Activated CD4-positive, alpha-beta memory T cell treated with anti-CD3 and anti-CD28 coated beads, Interleukin-2, amount 10 ng/mL, durations not matched to agents 7 days and 5 days (primary cell): ENCODE results near the gene ADPRH. TPM values are rescaled to one million over a fixed set of nuclear protein-coding genes. Genes with fewer than 3 reads are reported as not detected.
"Not testable (repeated sequence)": the region's sequence is repeated elsewhere in the genome, so short reads cannot be mapped to it uniquely, and the experiment has no call there.

Experiments
- CTCF ChIA-PET: fragments of 350-600 bp; sonication (Branson Sonifier 250); formaldehyde crosslinking; loops from one replicate; lab custom pipeline; 2021; ENCODE audit warnings: antibody characterized with exemption, inconsistent platforms; lab: Charles Lee
- POLR2A ChIA-PET: fragments of 350-600 bp; sonication (Branson Sonifier 250); formaldehyde crosslinking; loops from one replicate; lab custom pipeline; 2021; ENCODE audit warnings: antibody characterized with exemption; lab: Charles Lee
- DNase-seq: peaks from one replicate; pipeline ENCODE4 v3.0.0-alpha.2; 2020
- H3K27ac Mint-ChIP-seq: one replicate; pipeline ENCODE4 v1.8.0; 2021; ENCODE audit warnings: mild to moderate bottlenecking, mixed read lengths
- H3K27me3 Mint-ChIP-seq: one replicate; pipeline ENCODE4 v1.8.0; 2021; ENCODE audit warnings: mixed read lengths
- H3K36me3 Mint-ChIP-seq: one replicate; pipeline ENCODE4 v1.8.0; 2021; ENCODE audit warnings: low read depth, mixed read lengths
- H3K4me1 Mint-ChIP-seq: one replicate; pipeline ENCODE4 v1.8.0; 2021; ENCODE audit warnings: mixed read lengths
- H3K4me3 Mint-ChIP-seq: one replicate; pipeline ENCODE4 v1.8.0; 2021; ENCODE audit warnings: mild to moderate bottlenecking, mixed read lengths
- H3K9me3 Mint-ChIP-seq: one replicate; pipeline ENCODE4 v1.8.0; 2021; ENCODE audit warnings: mixed read lengths
- total RNA-seq, 2 experiments: library from RNA; stranded (reverse); gene quantifications; one replicate each; pipeline ENCODE4 v1.2.3, GENCODE V29; 2021

ADPRH gene
- total RNA-seq, 2 experiments from 2014 or later, result 8.6 to 8.8 TPM

- POLR2A ChIA-PET, result interaction anchor here (0.8 to 2.0 kb wide), 4 partner anchors 64 to 268 kb away, joined by 3 to 8 read pairs (median 5); partner anchors contain the start of genes ARHGAP31, TIMMDC1 and TMEM39A
- DNase-seq, result peak; percentile 56
- Mint-ChIP-seq H3K4me1 (peaks cover 49% of the 10 kb centered on the region), H3K36me3 (peaks cover 19% of the 10 kb centered on the region), H3K27ac (peak overlapping the region; percentile 87), H3K4me3 (peak overlapping the region; percentile 43), H3K9me3 (no peaks in the 10 kb centered on the region), H3K27me3 (peaks cover 6% of the 10 kb centered on the region)
- CTCF ChIA-PET, result interaction anchor here (1.2 to 1.5 kb wide), 2 partner anchors 15 to 118 kb away, joined by 4 to 5 read pairs; no protein-coding TSS in a partner anchor
Measured at GRCh38 chr3:119562307-119562961, 16.9 kb upstream of the ADPRH start.

- H3K4me1 Mint-ChIP-seq, result peaks cover 40% of the 10 kb centered on the region
- not testable (repeated sequence) for H3K27ac Mint-ChIP-seq, H3K4me3 Mint-ChIP-seq, H3K9me3 Mint-ChIP-seq, H3K27me3 Mint-ChIP-seq, DNase-seq
- CTCF ChIA-PET, result interaction anchor here (1.2 to 1.5 kb wide), 2 partner anchors 14 to 118 kb away, joined by 4 to 5 read pairs; no protein-coding TSS in a partner anchor
- POLR2A ChIA-PET, result interaction anchor here (0.8 to 2.0 kb wide), 4 partner anchors 65 to 269 kb away, joined by 3 to 8 read pairs (median 5); partner anchors contain the start of genes ARHGAP31, TIMMDC1 and TMEM39A
- H3K36me3 Mint-ChIP-seq, result peaks cover 16% of the 10 kb centered on the region
Measured at GRCh38 chr3:119563334-119563733, 16.0 kb upstream of the ADPRH start.

GRCh38 chr3:119569156-119569555, 10.1 kb upstream of the ADPRH start:
- Mint-ChIP-seq H3K4me3 (no peak overlapping the region), H3K27me3 (peaks cover 13% of the 10 kb centered on the region), H3K9me3 (peaks cover 4% of the 10 kb centered on the region), H3K27ac (no peak overlapping the region), H3K4me1 (peaks cover 20% of the 10 kb centered on the region), H3K36me3 (peaks cover 16% of the 10 kb centered on the region)
- CTCF ChIA-PET, result interaction anchor here (1.2 kb wide), 1 partner anchor 9 kb away, joined by 3 read pairs; the partner anchor contains the start of gene CD80
- no peak for DNase-seq
- POLR2A ChIA-PET, result no interaction called here

- POLR2A ChIA-PET, result no interaction called here
- Mint-ChIP-seq H3K4me1 (peaks cover 27% of the 10 kb centered on the region), H3K27me3 (peaks cover 13% of the 10 kb centered on the region), H3K9me3 (peaks cover 4% of the 10 kb centered on the region), H3K27ac (no peak overlapping the region), H3K36me3 (peaks cover 12% of the 10 kb centered on the region), H3K4me3 (no peak overlapping the region)
- DNase-seq, result no peak
- CTCF ChIA-PET, result interaction anchor here (0.6 to 1.2 kb wide), 2 partner anchors 11 to 472 kb away, joined by 3 read pairs; partner anchors contain the start of gene CD80
Measured at GRCh38 chr3:119570229-119570628, 9.1 kb upstream of the ADPRH start.

- peaks cover 11% of the 10 kb centered on the region for H3K27me3 Mint-ChIP-seq
- peaks cover 25% of the 10 kb centered on the region for H3K4me1 Mint-ChIP-seq
- peaks cover 9% of the 10 kb centered on the region for H3K36me3 Mint-ChIP-seq
- ChIA-PET CTCF (no interaction called here), POLR2A (interaction anchor here (1.2 kb wide), 1 partner anchor 9 kb away, joined by 3 read pairs; no protein-coding TSS in a partner anchor)
- no peak for DNase-seq
- H3K9me3 Mint-ChIP-seq, result peaks cover 4% of the 10 kb centered on the region
- H3K4me3 Mint-ChIP-seq, result no peak overlapping the region
- no peak overlapping the region for H3K27ac Mint-ChIP-seq
Measured at GRCh38 chr3:119571230-119571629, 8.1 kb upstream of the ADPRH start.

GRCh38 chr3:119571688-119572087, 7.6 kb upstream of the ADPRH start:
- Mint-ChIP-seq H3K4me1 (peaks cover 22% of the 10 kb centered on the region), H3K4me3 (no peak overlapping the region), H3K27me3 (peaks cover 9% of the 10 kb centered on the region), H3K36me3 (peaks cover 9% of the 10 kb centered on the region), H3K27ac (no peak overlapping the region), H3K9me3 (peaks cover 4% of the 10 kb centered on the region)
- no peak for DNase-seq
- ChIA-PET POLR2A (interaction anchor here (1.2 kb wide), 1 partner anchor 9 kb away, joined by 3 read pairs; no protein-coding TSS in a partner anchor), CTCF (no interaction called here)

- ChIA-PET CTCF (interaction anchor here (1.0 kb wide), 1 partner anchor 302 kb away, joined by 3 read pairs; no protein-coding TSS in a partner anchor), POLR2A (no interaction called here)
- no peak for DNase-seq
- H3K27ac Mint-ChIP-seq, result no peak overlapping the region
- H3K4me1 Mint-ChIP-seq, result peaks cover 22% of the 10 kb centered on the region
- no peaks in the 10 kb centered on the region for H3K27me3 Mint-ChIP-seq
- no peaks in the 10 kb centered on the region for H3K36me3 Mint-ChIP-seq
- no peak overlapping the region for H3K4me3 Mint-ChIP-seq
- no peaks in the 10 kb centered on the region for H3K9me3 Mint-ChIP-seq
Measured at GRCh38 chr3:119575507-119575906, 3.8 kb upstream of the ADPRH start.

- Mint-ChIP-seq H3K9me3 (no peaks in the 10 kb centered on the region), H3K27ac (peak overlapping the region; percentile 83), H3K4me3 (peak overlapping the region; percentile 87), H3K36me3 (peaks cover 4% of the 10 kb centered on the region), H3K27me3 (no peaks in the 10 kb centered on the region), H3K4me1 (peaks cover 31% of the 10 kb centered on the region)
- CTCF ChIA-PET, result interaction anchor here (0.9 to 4.8 kb wide), 3 partner anchors 20 to 21 kb away, joined by 3 to 21 read pairs (median 3); partner anchors contain the start of gene CD80
- DNase-seq, result no peak
- POLR2A ChIA-PET, result interaction anchor here (0.6 to 3.9 kb wide), 10 partner anchors 8 to 262 kb away, joined by 3 to 31 read pairs (median 3); partner anchors contain the start of genes CD80, COX17, POGLUT1 and TMEM39A
Measured at GRCh38 chr3:119580067-119580760, 922 bp downstream of the ADPRH start.

- Mint-ChIP-seq H3K27ac (no peak overlapping the region), H3K4me1 (peaks cover 33% of the 10 kb centered on the region), H3K27me3 (no peaks in the 10 kb centered on the region), H3K9me3 (no peaks in the 10 kb centered on the region), H3K36me3 (peaks cover 4% of the 10 kb centered on the region), H3K4me3 (no peak overlapping the region)
- POLR2A ChIA-PET, result interaction anchor here (1.0 to 3.9 kb wide), 3 partner anchors 17 to 36 kb away, joined by 3 to 31 read pairs (median 3); partner anchors contain the start of gene CD80
- CTCF ChIA-PET, result interaction anchor here (0.6 to 1.2 kb wide), 2 partner anchors 22 to 63 kb away, joined by 3 to 4 read pairs; no protein-coding TSS in a partner anchor
- DNase-seq, result peak; percentile 43
Measured at GRCh38 chr3:119582178-119582577, 2.9 kb downstream of the ADPRH start.

- CTCF ChIA-PET, result no interaction called here
- H3K36me3 Mint-ChIP-seq, result peaks cover 29% of the 10 kb centered on the region
- peaks cover 45% of the 10 kb centered on the region for H3K4me1 Mint-ChIP-seq
- peaks cover 11% of the 10 kb centered on the region for H3K9me3 Mint-ChIP-seq
- H3K4me3 Mint-ChIP-seq, result no peak overlapping the region
- no peak for DNase-seq
- peaks cover 4% of the 10 kb centered on the region for H3K27me3 Mint-ChIP-seq
- POLR2A ChIA-PET, result interaction anchor here (1.0 to 1.9 kb wide), 2 partner anchors 79 to 122 kb away, joined by 3 to 7 read pairs; partner anchors contain the start of gene TMEM39A
- no peak overlapping the region for H3K27ac Mint-ChIP-seq
Measured at GRCh38 chr3:119585208-119585607, 5.9 kb downstream of the ADPRH start.

- POLR2A ChIA-PET, result interaction anchor here (1.7 to 1.9 kb wide), 2 partner anchors 91 to 122 kb away, joined by 4 to 7 read pairs; partner anchors contain the start of genes COX17 and TMEM39A
- H3K27ac Mint-ChIP-seq, result no peak overlapping the region
- no peak overlapping the region for H3K4me3 Mint-ChIP-seq
- CTCF ChIA-PET, result interaction anchor here (3.1 kb wide), 1 partner anchor 15 kb away, joined by 12 read pairs; no protein-coding TSS in a partner anchor
- peaks cover 36% of the 10 kb centered on the region for H3K36me3 Mint-ChIP-seq
- peaks cover 4% of the 10 kb centered on the region for H3K27me3 Mint-ChIP-seq
- H3K4me1 Mint-ChIP-seq, result peaks cover 40% of the 10 kb centered on the region
- DNase-seq, result no peak
- H3K9me3 Mint-ChIP-seq, result peaks cover 19% of the 10 kb centered on the region
Measured at GRCh38 chr3:119585856-119586570, 6.7 kb downstream of the ADPRH start.

- no peak for DNase-seq
- Mint-ChIP-seq H3K27me3 (peaks cover 4% of the 10 kb centered on the region), H3K9me3 (peaks cover 19% of the 10 kb centered on the region), H3K4me1 (peaks cover 35% of the 10 kb centered on the region), H3K27ac (no peak overlapping the region), H3K36me3 (peaks cover 37% of the 10 kb centered on the region), H3K4me3 (no peak overlapping the region)
- ChIA-PET POLR2A (interaction anchor here (1.7 kb wide), 1 partner anchor 90 kb away, joined by 4 read pairs; the partner anchor contains the start of gene COX17), CTCF (interaction anchor here (3.1 kb wide), 1 partner anchor 14 kb away, joined by 12 read pairs; no protein-coding TSS in a partner anchor)
Measured at GRCh38 chr3:119586733-119587172, 7.5 kb downstream of the ADPRH start.
